LoVo (cell line): Measurements from ENCODE around the gene SELENON.
A peak's percentile ranks its signal among the peaks of the same experiment; 100 is the strongest.
"Not testable (repeated sequence)": the region's sequence is repeated elsewhere in the genome, so short reads cannot be mapped to it uniquely, and the experiment has no call there.

Experiments
- DNase-seq: peaks from one replicate; pipeline ENCODE4 v3.0.0-alpha.2; 2016; ENCODE audit warnings: low spot score

Gene SELENON

DNA sequence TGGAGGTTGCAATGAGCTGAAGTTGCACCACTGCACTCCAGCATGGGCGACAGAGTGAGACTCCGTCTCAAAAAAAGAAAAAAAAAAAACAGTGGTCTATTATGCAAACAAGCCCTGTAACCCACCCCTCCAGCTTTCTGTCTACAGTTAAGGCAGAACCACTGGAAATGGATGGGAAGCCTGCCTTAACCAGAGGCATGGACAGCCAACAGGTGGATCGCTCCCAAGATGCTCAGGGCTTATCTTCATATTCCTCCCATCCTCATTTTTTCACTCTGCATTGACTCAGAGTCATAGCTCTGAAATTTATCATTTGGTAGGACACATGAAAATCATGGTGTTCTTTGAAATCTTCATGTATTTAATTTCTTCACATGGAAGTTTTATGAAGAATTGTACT, 28.5 kb downstream of the SELENON start:
- no peak for DNase-seq

DNA sequence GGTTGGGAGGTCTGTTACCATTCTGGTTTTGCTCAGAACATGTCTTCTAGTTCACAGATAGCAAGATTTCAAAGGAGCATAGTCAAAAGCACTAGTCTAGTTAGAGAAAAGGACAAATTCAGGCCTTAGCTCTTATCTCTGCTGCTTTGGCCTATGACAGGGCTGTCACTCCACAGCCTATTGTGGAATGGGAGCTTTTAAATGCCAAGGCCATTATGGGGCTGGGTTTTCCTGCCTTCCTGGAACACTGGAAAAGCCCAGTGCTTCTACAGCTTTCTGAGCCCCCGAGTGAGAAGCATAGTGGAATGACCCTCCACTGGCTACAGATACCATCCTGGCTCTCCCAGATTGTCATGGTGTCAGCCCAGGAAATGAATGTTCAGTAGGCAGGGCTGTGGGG, 29.1 kb downstream of the SELENON start:
- no peak for DNase-seq

DNA sequence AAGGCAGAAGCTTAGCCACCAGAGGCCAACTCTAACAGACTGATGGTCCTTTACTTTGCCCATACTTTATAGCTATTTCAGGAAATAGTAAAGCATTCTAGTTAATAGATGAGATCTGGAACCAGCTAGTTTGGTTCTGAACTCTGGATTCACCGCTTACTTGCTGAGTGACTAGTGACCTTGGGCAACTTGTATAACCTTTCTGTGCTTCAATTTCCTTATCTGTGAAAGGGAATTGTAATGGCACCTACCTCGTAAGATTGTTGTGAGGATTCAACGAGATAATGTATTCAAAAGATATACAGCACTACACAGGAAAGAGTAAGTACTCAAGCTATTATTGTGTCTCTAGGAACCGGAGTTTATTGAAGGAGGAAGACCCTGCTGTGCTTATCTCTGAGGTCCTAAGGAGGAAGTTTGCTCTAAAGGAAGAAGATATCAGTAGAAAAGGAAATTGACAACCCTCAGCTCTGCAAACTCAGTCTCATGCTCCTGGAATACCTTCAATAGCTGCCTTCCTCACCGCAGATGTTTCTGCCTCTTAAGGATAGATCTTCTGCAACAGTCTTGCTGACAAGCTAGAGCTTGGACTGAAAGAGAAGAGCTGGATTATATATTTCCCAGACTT, 31.7 kb downstream of the SELENON start:
- no peak for DNase-seq

DNA sequence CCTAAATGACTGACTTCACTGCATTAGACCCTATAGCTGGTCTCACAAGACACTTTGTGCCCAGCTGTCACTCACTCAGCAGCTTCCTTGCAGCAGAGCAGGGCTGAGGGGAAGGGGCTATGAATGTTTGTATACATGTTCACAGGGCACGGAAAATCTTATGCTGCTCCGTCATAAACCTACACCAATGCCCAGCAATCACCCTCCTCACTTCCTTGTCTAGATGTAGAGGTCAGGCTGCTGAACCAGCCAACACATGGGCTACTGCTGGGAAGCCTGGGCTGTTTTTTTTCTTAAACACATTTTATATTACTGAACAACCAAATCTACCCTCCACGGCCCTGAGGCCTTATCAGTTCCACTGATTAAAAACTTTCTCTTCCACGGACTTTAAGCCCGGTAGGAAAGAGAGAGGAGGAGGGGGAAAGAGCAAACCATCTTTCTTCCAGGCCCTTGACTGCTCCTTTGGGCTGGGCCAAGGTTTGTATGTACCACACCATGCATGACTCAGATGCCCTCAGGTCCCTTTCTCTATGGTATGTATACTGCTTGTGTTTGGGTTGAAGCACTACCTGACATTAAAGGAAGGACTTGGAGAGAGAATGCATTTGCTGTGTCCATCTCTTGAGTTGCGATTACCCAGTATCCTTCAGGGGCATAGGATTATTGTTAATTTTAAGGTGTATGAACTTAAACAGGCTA, 32.5 kb downstream of the SELENON start:
- DNase-seq = no peak

DNA sequence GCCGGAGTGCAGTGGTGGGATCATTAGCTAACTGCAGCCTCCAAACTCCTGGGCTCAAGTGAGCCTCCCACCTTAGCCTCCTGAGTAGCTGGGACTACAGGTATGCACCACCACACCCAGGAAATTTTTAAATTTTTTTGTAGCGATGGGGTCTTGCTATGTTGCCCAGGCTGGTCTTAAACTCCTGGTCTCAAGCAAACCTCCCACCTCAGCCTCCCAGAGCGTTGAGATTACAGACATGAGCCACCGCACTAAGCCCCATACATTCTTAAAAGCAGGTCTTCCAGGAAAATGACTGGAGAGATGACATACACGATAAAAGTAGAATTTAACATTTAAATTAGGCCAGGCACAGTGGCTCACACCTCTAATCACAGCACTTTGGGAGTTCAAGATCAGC, 33.2 kb downstream of the SELENON start:
- no peak for DNase-seq

DNA sequence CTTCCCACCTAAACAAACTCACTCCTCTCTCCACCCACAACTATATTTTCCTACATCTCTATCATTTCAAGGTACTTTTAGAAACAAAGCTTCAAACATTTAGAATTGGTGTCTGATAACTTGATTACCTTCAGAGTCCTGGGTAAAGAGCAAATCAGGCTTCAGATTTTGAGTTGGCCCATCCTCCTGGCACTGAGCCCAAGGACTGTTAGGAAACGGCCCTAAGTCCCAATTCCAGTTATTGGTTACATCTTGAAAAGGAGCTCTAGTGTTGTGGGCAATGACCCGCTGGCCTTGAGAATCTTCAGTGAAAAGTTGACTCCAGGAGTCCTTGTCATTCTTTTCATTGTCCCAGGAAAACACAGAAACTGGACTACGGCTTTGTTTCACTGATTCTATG, 34.9 kb downstream of the SELENON start:
- DNase-seq = no peak

DNA sequence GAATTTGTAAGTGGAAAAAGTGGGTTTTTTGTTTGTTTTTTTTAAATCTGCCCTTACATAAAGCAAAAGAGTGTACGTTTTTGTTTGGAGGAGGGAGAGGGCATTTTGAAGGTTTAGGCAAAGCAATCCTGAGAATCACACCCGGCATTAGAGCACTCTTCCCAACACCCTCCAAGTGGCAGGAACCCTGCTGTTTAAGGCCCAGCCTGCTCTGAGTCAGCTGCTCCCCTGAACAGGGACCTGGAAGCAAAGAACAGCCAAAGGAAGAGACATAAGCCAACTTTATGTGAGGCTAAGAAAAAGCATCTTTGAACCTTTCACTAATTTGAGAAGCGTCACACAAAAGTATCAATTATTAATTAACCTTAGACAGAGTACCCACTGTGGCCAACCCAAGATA, 36.7 kb downstream of the SELENON start:
- DNase-seq = no peak

DNA sequence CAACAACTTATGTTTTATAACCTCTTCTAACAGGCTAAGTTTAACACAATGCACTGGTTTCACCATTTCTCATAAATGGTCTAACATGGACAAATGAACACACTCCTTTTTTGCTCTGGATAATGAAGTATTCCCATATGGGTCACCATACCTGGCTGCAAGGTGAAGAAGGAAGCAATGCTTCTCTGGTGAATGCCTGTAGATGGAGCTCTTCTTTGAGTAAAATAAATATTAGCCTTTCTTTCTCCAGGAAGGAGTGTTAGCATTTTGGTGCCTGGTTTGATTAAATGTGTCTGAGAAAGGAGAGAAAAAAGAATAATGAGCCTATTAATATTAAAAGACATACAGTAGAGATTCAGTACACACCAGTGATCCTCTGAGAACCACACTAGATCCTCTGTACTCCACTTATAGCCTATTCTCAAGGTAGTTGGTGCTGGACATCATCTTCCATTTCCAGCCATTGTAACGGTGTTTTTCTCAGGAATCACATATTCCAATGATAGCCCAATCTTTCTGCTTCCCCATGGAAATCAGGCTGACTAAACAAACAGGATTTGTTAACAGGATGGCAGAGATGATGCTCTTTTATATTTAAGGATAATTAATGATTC, 37.4 kb downstream of the SELENON start:
- peak; percentile 30 for DNase-seq

DNA sequence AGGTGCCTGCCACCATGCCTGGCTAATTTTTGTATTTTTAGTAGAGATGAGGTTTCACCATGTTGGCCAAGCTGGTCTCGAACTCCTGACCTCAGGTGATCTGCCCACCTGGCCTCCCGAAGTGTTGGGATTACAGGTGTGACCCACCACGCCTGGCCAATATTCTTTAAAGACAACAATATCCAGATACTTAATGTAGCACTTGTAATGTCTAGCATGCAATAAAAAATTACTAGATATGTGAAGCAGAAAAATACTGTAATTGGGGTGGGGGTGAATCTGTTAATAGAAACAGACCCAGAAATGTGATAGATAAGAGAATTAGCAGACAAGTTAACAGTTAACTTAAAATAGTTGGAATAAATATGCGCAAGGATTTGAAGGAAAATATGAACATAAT, 39.8 kb downstream of the SELENON start:
- DNase-seq = not testable (repeated sequence)

DNA sequence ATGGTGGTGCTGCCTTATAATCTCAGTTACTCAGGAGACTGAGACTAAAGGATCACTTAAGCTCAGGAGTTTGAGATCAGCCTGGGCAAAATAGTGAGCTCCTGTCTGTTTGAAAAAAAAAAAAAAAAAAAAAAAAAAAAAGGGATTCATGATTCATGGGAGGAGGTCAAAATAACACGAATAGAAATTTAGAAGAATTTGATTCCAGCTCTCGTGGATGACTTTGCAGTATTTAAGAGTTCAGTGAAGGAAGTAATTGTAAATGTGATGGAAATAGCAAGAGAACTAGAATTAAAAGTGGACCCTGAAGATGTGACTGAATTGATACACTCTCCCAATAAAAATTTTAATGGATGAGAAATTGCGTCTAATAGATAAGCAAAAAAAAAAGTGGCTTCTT, 43.5 kb downstream of the SELENON start:
- no peak for DNase-seq

DNA sequence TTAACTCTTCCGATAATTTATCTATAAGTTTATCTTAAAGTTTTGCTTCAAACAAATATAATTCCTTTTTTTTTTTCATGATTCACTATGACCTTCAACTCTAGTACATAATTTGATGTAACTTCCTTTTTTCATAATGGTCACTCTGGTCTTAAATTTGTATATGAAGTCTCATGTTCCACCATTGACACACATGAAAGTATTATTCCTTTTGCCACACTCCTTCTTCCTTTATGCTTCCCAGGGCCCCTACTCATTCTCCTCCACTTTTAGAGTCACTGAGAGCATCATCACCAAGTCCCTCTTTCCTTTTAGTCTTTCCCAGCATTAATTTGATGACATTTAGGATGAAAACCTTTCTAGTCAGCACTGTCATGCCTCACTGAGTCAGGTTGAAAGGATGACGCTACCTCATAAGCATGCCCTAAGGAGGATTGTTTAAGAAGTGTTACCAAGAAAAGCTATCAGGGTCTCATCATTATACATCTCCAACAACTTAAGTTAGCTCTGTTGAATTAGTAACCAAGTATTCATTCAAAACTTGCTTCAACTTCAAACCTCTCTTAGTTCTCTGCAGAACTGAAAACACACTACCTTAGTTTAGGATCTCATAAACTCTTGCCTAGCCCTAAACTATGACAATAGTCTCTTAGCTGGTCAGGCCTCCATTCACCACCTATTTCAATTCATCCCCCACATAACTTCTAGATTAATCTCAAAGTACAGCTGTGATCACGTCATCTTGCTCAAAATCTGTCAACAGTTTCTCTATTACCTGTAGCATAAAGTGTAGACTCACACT, 44.7 kb downstream of the SELENON start:
- DNase-seq = no peak

DNA sequence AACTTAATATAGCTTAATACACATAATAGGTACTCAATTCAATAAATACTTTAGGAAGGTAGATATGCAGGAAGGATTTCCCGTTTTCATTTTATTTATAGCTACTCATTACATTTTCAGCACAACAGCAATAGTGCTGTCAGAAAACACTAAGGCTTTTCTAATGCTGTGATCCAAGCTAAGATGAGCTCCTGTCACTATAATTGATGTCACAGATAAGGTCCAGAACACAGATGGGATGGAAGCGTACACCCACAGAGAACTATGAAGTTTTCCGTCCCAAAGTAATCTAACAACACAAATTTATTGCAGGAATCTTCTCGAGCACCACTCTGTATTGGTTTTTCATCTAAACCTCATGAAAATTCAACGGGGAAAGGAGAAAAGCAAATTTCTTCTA, 45.7 kb downstream of the SELENON start:
- no peak for DNase-seq

DNA sequence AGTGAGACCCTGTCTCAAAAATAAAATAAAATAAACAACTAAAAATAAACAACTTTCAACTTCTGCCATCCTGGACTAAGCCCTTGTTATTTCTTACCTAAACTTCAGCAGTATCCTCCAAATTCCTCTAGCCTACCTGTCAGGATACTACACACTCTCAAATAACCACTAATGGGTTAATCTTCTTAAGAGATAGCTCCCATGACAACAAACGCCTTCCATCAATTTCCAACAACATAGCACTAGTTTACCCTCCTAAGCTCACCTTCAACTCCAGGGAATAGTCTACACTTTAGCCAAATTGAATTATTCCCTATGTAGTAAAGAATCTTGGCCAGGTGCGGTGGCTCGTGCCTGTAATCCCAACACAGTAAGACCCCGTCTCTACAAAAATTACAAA, 47.9 kb downstream of the SELENON start:
- no peak for DNase-seq

DNA sequence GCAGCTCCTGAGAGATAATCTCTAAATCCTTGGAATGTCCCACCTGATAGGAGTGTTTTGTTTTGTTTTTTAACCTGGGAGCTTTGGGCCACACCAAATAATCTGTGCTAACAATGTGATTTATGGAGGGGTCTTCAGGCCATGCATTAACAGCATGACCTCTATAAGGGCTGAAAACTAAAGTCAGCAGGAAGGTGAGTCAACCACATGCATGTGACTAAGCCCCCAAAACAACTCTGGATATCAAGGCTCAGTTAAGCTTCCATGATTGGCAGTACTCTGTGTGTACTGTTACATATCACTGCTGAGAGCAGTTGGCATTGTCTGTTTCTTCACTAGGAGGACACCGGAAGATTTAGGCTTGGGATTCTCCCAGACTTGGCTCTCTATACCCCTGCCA, 48.5 kb downstream of the SELENON start:
- no peak for DNase-seq

DNA sequence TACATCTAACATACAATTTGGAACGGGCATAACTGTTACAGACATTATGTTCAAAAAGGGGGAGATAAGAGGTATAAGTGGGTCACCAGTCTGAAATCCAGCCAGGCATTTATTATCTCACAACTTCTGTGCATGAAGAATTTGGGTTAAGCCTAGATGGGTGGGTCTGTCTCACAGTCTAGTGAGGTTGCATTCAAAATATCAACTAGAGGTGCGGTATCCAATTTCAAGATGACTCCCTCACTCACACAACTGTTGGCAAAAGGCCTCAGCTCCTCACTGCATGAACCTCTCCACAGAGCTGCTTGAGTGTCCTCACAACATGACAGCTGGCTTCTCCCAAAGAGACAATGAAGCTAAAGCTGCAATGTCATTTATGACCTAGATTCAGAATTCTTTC, 54.6 kb downstream of the SELENON start:
- no peak for DNase-seq

DNA sequence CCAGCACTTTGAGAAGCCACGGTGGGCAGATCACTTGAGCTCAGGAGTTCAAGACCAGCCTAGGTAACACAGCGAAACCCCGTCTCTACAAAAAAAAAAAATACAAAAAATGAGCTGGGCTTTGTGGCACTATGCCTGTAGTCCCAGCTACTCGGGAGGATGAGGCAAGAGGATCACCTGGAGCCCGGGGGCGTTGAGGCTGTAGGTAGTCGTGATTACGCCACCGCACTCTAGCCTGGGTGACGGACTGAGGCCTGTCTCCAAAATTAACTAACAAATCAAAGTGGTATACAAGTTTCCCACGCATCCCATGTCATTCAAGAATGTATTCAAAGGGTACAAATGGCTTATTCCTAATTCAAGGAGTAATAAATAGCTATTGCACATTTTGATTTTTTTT, 56.9 kb downstream of the SELENON start:
- DNase-seq = no peak

DNA sequence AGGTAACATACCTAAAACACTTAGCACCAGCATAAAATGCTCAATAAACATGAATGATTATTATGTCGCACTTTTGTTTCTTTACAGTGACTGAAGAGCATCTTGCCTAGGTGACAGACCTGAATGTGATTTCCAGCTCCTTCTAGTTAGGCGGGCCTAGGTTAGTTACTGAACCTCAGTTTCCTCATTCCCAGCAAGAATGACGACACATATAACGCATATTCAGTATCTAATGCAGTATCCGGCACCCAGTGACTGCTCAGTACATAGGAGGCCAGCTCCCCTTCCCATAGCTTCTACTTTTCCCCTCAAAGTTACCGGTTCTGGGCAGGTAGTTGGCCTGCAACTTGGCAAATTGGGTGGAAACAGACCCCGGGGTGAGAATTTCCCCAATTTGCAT, 58.5 kb downstream of the SELENON start:
- DNase-seq = peak; percentile 28

DNA sequence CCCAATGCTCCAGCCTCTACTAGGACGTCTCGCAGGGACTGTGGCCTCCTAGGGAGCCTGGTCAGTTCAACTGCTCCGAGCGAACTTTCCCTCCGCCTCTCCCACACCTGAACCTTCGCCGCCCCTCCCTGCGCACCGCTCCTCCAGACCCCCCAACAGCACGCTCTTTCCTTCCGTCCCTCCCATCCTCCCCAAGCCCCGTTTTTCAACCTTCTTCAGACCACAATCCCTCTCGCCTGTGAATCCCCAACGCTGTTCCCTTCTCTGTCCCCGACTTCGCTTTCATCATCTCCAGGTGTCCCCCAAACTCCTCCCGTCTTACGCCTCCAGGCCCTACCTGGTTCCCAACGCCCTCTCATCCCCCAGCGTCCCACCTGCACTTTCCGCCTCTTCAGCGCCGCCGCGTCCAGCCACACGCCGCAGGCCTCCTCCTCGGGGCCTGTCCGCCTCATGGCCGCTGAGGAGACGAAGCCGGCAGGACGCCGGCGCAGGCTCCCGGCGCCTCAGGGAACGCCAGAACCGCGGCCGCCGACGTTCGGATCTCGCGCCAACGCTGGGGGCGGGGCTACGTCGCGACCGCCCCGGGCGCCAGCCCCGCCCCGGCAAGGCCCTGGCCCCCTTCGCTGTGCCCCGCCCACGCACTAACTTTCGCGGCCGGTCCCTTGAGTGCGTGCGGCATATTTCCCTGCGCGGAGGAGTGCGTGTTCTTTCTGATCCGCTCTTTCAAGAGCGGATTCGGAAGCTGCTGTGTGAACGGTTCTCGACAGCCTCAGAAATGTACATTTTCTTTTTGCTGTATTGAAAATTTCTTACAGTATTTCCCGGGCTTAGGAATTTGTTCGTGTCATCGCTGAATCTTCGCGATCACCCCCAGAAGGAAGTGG, 59.2 kb downstream of the SELENON start, which contains the start of gene AUNIP:
TSS of gene AUNIP (minus strand) at position 552 of the 884 bp plus-strand sequence. CDS start at position 452, 100 bp downstream.
- peak; percentile 93 for DNase-seq

DNA sequence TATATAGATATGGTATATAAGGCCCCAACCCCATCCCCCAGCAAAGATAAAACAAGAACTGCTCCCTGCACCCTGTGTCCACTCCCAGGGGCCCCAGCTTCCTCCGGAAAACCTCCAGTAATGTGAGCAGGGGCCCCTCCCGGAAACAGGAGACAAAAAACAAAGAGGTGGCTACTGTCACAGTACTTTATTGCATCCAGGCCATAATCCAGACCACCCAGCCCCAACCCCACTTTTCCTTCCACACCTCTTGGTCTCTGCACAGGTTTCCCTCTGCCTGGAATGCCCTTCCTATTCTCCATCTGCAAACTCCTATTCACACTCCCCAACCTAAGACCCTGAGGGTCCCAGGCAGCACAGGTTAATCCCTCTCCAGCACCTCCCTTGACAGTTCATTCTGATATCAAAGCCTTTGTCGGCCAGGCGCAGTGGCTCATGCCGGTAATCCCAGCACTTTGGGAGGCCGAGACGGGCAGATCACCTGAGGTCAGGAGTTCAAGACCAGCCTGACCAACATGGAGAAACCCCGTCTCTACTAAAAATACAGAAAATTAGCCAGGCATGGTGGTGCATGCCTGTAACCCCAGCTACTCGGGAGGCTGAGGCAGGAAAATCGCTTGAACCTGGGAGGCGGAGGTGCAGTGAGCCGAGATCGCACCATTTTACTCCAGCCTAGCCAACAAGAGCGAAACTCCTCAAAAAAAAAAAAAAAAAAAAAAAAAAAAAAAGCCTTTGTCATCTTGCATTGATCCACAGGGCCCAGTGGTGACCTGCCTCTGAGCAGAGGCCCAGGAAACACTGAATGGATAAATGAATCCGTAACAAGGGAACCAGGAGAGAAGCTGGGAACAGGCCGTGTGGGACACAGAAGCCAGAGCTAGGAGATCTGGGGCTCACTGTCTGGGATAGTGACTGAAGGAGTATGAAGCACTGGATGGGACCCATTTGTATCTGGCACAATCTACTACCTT, 61.6 kb downstream of the SELENON start:
- DNase-seq = no peak

DNA sequence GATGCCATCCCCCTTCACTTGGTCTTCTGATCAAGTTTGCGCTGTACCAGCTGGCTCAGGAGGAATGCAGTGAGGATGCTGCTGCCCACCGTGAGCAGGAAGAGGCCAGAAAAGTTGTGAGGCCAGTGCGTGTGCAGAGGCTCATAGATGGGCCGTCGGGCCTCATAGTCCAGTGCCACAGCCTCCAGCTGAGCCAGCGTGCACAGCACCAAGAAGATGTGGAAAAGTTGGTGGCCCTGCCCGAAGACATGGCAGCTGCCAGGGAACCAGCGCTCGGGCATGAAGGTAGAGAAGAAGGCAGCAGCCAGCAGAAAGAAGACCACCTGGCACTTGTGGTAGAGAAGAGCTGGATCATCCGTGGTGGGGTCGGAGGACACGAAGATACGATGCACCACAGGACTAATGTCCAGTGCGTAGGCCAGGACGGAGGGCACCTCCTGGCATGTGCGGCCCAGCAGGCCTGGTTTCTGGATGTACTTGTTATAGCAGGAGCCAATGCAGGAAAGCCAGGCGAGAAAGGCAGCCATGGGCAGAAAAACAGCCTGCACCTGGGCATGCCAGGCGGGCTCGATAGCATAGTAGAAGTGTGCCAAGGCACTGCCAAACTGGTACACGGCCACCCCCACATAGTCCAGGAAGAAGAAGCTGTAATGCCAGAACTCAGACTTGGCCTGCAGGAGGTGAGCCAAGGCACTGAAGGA, 62.9 kb downstream of the SELENON start:
- DNase-seq = no peak
